Keratinocyte (primary cell): ENCODE measurements around the gene SLF2.

Experiments
- EZH2 ChIP-seq: IDR thresholded peaks from one replicate; pipeline ENCODE4 v1.6.1; 2012; ENCODE audit warnings: inconsistent platforms, mild to moderate bottlenecking, low read length, moderate library complexity
- TF ChIP-seq, protein P1 (sequence below), 3 experiments: IDR thresholded peaks in 1 of 3; conservative IDR thresholded peaks in 1 of 3; optimal IDR thresholded peaks in 1 of 3; 2 replicates in 2 of 3; 3 replicates in 1 of 3; pipeline versions ENCODE3 to v1.5.1; 2011; ENCODE audit warnings: low read length in 3 of 3, mild to moderate bottlenecking in 3 of 3, moderate library complexity in 2 of 3, control low read depth in 1 of 3, inconsistent platforms in 1 of 3; ENCODE audit not compliant: insufficient read depth in 2 of 3; ENCODE audit errors: extremely low read depth in 1 of 3

DNA sequence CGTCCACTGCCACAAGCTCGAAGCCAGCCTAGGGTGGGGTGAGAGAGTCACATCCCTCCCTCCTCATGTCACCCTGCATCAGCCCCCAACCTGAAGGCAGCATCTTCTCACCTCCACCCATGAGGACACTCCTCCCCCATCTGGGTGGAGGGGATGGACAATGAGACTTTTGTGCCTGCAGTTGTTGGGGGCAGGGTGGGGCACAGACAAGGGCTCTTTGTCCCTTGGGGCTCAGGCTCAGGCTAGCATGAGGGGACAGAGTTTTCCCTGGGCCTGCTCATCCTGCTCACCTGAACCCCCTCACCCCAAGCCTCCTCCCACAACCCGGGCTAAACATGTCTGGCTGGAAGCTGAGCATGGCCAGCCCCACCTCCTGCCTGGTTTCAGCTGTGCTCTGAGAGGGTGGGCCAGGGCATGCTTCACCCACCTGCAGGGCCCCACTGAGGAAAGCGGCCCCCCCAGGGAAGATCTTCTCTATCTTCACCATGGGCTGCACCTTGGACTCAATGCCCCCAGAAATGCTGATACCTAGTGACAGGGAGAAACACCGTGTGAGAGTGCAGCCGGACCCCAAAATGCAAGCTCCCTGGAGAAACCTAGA is 96.2 kb downstream of the SLF2 start:
- TF ChIP-seq, protein P1, sequence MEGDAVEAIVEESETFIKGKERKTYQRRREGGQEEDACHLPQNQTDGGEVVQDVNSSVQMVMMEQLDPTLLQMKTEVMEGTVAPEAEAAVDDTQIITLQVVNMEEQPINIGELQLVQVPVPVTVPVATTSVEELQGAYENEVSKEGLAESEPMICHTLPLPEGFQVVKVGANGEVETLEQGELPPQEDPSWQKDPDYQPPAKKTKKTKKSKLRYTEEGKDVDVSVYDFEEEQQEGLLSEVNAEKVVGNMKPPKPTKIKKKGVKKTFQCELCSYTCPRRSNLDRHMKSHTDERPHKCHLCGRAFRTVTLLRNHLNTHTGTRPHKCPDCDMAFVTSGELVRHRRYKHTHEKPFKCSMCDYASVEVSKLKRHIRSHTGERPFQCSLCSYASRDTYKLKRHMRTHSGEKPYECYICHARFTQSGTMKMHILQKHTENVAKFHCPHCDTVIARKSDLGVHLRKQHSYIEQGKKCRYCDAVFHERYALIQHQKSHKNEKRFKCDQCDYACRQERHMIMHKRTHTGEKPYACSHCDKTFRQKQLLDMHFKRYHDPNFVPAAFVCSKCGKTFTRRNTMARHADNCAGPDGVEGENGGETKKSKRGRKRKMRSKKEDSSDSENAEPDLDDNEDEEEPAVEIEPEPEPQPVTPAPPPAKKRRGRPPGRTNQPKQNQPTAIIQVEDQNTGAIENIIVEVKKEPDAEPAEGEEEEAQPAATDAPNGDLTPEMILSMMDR (optimal IDR thresholded peaks at IDR 0.05 in 1 of 3, IDR thresholded peaks at IDR 0.05 in 1 of 3, conservative IDR thresholded peaks at IDR 0.05 in 1 of 3; ENCODE audit: extremely low read depth in 1 of 3, insufficient read depth in 2 of 3, low read length in 3 of 3) = no peak
- no peak for TF ChIP-seq EZH2
